HG03442 (cell line): ENCODE measurements around the gene AFF3.

Source experiments
- ATAC-seq: cut with Tn5 transposase; IDR thresholded peaks from one replicate; pipeline ENCODE4 v1.9.1; 2021; ENCODE audit warnings: mild to moderate bottlenecking, moderate library complexity; ENCODE audit not compliant: unreplicated experiment

The AFF3 gene

DNA sequence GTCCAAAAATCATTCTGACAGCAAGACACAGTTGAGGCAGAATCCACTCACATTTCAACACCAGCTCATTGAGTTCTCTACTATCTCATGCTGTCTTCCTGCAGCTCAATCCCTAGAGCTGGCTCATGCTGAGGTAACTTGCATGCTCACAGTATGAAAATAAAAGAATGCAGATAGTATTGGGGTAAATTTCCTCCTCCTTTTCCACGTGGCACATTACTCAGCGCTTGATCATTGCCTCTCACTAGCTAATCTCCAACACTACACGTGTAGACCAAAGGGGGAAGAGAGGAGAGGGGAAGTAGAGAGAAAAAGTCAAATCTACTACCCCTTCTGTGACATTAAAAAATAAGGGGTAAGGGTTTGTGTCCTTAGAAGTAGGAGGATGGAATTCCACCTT, 300.6 kb downstream of the AFF3 start:
- ATAC-seq, result no peak

DNA sequence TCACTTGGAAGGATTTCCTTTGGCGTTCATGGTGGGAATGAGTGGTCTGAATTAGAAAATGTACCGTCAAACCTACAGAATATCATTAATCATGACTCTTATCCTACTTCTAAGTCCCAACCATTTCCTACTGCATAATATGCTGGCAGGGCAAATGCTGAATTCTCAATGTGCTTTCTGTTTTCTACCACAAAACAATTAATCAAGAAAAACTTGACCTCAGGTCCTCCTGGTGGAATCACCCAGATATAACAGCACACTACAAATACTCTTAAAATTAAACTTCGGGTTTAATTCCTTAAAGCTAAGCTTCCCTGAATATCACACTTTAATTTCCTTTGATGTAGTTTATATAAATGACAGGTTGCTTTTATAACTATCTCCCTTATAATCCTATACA, 301.6 kb downstream of the AFF3 start:
- ATAC-seq, result no peak

DNA sequence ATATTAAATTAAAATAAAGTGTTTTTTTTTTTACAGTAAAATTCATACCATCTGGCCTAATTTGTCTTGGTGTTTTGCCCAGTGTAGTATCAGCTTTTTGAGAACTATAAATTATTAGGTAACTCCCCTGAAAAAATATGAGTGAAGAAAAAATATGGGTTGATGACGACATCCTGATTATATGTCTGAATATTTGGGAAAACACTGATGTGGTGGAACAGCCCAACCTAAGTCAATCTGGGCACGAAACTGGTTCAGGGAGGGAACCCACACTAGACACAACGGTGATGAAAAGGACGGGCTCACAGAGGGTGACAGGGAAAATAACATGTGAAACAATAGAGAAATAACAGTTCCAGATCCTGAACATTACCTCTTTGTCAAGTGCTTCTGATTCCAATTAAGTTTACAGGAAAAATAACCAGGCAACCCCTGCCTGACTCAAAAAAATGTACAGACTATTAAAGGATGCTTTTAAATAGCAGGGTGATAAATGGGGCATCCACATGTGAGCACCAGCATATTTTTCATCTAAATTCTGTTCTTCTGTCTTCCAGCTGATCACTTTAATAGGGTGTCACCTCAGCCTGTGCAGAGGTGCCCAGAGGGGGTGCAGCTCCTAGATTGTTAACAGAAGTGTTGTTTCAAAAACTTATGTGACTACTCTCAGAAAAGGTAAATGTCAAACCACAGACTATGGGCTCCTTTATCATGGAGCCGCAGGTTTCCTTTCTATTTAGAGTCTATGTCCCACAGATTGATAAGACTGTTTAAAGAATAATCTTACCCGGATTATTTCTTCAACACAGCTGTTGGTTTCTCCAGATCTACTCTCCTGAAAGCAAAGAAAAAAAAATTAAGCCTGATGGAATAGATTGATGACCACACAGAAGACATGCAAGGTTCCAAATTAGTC, 305.4 kb downstream of the AFF3 start:
- ATAC-seq, result no peak

DNA sequence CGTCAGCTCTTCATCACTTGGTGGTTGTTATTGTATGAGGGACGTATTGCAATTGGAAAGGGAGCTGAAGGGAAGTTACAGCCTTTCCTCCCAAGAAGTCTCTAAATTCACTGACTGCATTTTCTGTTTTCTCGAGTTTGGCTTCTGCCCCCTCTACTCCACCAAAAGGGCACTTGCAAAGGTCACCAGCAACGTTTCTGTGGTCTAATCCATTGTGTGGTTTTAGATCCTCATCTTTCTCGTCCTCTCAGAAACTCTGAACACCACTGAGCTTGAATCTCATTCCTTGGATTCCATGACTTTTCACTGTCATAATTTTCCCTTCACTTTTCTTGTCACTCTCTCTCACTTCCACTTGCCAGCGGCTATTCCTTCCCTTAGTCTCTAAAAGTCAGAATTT, 308.0 kb downstream of the AFF3 start:
- no peak for ATAC-seq

DNA sequence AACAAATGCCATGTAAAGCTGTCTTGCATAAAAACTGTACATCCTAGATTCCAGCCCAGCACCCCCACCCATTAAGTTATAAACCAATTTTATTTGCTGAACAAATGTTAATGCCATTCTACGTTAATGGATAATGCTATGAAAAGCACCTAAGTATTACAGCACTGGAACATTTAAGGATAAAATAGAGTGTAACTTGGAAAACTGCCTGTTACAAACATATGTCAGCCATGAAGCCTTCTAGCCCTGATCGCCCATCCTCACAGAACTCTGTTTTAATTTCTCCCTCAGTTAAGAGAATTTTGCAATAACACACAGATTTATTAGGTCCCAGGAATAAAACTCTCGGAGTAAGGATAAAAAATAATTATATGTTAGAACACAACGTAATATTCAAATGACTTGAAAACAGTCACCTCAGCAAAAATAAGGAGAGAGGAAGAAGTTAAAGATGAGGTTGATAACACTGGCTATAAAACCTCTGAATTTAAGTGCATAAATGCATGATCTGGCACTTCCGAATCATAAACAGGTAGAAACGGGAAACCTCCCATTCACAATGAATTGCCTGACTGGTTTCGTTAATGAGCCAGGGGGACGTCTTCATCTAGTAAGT, 308.7 kb downstream of the AFF3 start:
- no peak for ATAC-seq

DNA sequence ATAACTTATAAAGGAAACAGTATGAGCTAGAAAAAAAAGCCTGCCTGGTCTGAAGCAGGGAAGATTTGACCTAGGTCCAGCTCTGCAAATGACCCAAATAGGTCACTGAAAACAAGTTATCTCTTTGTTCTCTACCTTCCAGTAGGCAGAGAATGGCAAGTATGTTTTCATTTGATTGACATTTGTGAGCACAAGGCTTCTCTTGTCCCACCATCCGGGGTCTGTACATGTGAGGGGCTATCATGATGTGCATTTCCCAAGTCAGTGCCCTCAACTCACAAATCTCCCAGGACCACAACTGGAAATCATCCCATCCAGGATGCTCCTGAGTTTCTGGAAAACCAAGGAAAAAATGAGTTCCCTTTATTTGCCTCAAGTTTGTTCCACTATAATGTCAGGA, 309.5 kb downstream of the AFF3 start:
- no peak for ATAC-seq

DNA sequence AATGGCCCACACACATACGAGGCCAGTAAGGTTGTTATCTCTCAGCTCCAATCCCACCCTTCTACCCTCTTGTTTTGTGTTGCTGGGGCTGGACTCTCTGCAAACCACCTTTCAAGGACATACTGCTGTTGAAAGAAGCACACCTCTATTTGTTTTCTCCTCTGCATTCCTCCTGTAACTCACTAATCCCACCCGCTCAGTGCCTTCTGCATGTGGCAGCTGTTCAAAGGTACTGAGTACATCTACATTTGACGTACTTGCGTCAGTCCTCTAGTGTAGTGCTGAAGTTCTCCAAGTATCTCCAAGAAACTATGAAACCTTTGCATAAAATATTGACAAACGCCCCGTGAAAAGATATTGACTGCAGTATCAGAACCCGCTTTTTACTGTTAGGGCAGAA, 310.6 kb downstream of the AFF3 start:
- ATAC-seq, result no peak

DNA sequence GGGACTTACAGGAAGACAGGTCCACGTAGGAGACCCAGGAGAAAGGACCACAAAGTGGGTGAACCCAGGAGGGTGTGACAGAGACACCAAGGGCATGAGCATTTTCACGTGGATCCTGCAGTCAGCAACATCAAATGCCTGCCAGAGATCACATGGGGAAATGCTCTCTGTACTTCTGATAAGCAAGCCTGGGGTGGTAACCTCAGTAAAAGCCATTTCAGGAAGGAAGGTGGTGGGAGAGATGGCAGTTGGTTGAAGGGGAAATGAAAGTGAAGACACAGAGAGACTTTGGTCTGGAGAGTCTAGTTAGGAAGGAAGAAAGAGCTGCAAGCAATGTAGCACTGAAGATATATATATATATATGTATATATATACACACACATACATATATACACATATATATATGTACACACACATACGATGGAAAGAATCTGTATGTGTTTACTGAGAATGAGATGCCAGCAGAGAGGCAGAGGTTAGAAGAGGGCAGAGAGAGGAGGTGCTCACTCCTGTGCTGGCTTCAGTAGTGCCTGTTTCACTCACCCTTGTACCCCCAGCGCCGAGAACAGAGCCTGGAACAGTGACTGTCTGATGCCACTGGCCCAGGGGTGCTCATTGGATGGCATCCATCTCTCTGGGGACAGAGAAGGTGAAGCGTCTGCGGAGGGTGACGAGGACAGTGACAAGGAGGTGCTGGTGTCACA, 314.9 kb downstream of the AFF3 start:
- no peak for ATAC-seq

DNA sequence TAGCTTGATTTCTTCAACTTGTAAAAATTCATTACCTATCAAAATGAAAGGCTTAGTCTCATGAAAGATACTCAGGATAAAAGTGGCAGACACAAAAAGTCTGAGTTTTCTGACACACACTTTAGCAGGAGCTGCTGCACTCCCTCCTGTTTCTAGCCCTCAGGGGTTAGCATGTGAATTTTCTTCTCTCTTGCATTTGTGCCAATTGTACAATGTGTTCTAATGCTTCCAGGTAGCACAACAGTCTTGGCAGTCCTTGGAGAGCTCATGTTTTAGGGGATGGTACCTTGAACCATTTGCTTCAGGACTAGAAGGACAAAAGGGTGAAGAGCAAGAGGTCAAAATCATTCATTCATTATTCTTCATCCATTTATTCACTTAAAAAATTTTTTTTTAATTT, 316.8 kb downstream of the AFF3 start:
- no peak for ATAC-seq

DNA sequence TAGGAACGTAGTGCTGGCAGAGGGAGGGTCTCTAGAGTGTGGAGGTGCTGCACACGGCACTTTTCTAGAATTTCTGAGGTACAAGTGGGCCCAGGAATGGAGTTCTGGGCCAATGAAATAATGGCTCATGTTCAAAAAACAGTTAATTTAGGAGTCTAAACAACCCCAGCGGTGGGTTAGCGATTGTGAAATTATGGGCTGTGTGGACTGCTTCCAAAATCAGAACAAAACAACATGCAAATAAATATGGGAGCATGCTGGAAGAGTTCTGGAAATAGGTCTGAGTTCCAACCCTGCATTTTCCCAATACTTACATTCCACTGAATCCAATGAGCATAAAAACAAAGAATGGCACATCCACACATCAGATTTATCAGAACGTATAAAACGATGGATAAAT, 317.6 kb downstream of the AFF3 start:
- no peak for ATAC-seq

DNA sequence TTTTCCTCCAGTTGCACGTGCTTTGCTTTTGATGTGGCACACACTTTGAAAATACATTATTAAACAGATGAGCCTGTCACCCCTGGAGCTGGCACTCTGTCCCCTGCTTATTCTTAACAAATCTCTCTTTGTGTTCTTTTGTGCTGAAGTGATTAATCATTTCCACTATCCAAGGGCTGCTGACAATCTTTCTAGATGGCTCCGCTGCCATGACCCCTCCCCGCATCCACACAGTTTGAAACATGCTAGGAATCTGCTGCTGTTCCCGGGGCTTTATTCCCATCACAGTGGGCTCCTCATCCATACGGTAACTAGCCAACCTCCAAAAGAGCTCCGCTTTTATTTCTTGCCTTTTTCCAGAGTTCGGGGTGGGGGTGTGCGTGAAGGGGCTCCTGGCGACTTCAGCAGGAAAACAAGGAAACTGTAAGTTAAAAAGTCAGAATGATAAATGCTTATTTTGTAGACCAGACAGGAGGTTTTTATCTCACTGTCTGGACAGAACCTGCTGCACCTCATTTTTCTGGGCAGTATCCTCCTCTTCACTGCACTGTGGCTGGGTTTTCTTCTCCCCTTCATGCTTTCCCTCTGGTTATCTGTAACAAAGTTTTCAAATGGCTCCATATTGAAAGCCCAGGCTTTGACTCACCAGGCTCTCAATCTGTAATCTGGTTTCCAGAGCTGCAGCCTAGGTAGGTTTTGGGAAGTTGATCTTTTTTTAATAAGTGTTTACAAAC, 319.7 kb downstream of the AFF3 start:
- no peak for ATAC-seq

DNA sequence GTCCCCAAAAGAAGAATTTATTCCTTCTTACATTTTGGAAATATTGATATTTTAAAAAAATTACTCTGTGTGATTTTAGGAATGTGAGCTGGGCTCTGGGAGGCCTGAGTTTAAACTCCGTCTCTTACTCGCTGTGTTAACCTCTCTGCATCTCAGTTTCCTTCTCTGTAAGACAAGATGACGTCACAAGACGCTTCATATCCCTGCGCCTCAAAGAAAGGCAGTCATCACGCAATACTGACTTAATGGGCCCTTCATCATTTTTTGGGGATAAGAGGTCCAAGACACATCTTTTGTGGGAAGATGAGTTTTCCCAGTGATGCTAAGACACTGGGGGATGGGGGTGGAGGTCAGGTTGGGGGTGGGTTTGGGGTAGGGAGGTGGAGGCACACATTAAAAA, 320.4 kb downstream of the AFF3 start:
- no peak for ATAC-seq

DNA sequence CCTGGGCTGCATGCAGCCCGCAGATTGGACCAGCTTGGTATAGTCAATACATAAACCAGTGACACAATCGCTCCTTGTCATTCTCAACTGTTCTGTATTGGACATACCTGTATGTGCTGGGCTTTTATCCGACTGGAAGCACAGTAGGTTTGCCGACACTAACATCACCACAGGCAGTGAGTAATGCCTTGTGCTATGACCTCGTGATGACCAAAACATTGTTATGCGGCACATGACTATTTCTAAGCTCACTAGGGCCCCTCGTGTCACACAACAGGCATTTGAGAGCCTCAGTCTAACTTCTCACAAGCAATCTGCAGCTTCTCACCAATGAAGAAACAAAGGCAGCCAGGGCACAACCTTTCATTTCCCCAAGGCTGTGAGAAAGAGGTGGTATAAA, 320.8 kb downstream of the AFF3 start:
- no peak for ATAC-seq

DNA sequence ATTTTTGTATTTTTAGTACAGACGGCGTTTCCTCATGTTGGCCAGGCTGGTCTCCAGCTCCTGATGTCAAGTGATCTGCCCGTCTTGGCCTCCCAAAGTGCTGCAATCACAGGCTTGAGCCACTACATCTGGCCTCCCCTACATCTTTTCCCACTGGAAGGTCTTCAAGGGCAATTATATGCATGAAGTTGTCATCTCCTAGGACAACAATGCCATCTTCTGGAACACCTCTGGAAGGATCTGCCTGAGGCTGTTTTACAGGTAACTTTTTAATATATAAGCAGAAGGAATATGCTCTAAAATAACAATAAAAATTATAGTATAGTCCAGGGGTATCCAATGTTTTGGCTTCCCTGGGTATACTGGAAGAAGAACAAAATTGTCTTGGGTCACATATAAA, 321.4 kb downstream of the AFF3 start:
- no peak for ATAC-seq

DNA sequence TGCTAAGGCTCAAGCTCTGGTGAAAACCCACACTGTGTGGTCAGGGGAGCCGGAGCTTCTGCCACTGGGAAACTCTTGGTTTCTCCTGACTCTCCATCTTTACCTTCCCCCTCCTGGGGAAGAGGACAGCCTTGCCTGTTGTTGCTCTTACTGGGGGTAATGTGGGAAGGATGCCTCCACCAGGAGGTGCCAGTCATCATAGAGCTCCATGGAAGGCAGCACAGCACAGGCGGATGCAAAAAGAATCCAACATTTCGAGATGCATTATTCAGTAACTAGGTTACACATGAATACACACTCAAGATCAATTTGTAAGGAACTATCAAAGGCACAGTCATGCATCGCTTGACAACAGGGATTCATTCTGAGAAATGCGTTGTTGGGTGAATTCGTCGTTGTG, 322.6 kb downstream of the AFF3 start:
- ATAC-seq, result no peak

DNA sequence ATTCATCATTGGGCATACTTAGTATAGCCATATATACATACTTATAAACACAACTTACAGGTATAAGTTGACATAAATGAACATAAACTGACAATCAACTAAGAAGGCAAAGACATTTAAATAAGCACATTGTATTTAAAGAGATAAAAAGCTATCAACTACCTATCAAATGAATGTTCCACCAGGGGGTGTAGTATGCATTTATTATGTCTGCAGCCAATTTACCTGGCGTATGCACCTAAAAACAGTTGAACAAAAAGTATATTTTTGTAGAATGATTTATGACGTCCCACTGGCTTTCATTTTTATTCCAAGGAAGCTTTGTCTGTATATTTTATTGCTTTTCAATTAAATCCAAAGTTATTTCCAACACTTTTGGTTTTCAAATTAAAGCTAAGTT, 323.5 kb downstream of the AFF3 start:
- no peak for ATAC-seq

DNA sequence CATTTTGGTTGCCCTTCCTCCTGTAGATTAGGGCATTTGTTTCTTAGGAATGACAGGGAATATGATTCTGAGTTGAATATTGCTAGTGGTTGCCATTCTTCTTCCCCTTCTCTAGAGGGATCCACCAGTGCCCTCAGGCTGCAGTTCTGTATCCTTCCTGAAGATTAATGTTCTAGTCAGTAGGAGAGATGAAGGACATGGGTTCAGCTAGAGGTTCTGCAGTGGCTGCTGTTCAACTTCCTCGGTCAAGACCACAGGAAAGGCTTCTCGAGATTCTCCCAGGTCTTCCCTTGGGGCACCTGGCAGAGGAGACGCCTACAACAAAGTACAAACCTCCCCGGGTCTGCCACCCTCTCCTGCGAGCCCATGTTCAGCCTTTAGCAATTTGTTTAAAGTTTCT, 325.5 kb downstream of the AFF3 start:
- ATAC-seq, result no peak

DNA sequence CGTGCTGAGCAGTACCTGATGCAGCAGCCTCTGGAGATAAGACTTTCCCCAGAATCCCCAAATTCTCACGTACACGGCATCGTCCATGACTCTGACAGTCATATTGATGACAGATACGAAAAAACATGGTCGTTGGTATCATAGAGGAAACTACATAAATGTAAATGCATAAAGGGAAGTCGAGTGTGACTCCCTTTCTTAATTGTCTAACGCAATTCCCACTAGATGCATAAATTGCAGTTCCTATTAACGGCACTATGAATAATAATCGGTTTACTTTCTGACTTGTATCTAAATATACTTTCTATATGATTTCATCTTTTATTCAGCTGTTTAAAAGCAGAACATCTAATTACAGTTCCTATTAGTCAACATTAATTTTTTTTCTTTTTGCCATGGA, 330.0 kb downstream of the AFF3 start:
- no peak for ATAC-seq

DNA sequence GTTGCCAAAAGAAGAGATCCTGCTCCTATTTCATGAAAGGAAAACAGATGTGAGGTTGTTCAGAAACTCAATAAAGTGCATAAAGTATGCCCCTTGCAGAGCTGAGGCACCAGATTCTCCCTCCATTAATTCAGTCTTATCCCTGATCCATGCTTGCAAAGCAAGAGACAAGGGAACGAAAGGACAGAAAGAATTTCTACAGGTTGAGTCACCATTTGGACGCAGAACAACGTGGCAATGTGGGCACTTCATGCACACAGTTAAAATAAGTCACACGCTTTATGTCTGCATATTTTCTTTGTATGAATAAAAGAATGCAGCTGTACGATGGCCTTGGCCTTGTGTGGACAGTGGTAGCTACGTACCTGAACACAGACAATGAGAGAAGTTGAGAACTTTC, 330.8 kb downstream of the AFF3 start:
- no peak for ATAC-seq

DNA sequence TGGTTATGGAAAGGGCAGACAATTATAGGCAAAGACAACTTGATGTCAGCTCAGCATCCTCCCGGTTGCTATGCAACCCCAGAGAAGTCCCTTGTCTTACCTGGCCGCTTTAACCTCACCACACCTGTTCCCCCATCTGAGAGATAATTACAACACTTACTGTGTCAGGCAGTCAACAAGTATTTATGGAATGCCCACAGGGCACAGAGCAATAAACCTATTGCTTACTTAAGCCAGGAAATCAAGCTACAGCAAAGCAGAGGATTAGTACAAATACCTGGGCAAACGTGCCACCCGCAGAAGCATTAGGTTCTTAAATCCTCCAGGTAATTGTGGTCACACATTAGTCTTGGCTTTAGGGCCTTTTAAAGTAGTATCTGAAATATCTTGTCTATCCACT, 332.2 kb downstream of the AFF3 start:
- ATAC-seq, result no peak

DNA sequence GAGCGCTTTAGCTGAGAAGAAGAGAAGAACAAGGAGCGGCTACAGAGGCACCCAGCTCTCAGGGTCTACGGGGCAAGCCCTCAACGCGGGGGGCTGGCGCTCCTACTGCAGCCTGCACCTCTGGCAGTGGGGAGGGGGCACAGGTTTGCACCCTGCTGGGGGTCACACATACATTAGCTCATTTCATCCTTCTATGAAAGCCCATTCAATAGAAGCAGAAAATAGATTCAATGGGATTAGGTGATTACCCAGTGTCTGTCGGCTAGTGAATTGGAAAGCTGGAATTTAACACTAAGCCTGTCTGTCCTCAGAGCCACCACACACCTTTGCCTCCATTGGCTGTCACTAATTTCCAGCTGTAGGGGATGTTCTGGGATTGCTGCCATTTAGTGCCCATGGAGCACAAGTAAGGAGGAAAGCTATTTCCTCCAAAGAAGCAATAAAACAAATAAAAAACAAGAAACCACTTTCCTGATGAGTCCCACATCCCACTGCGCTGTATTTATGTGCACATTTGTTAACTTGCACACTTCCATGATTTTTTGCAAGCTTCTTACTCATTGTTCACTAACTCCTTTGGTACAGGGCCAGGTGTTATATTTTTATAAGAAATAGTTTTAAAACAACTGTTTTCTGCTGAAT, 333.0 kb downstream of the AFF3 start:
- no peak for ATAC-seq
